Superior temporal gyrus (tissue), 1 donor: ENCODE measurements around the gene CDK9.
"Not testable (repeated sequence)": the region's sequence is repeated elsewhere in the genome, so short reads cannot be mapped to it uniquely, and the experiment has no call there.

Experiments
- DNase-seq: peaks from one replicate; pipeline ENCODE4 v3.0.0-alpha.2; 2016; ENCODE audit errors: extremely low spot score

The CDK9 gene

GRCh38 chr9:127780126-127780885, 5.5 kb upstream of the CDK9 start:
- DNase-seq, result peak; percentile 63

- not testable (repeated sequence) for DNase-seq
Observed at GRCh38 chr9:127780909-127781308, 4.9 kb upstream of the CDK9 start.

GRCh38 chr9:127781806-127782205, 4.0 kb upstream of the CDK9 start:
- DNase-seq, result no peak

- no peak for DNase-seq
Observed at GRCh38 chr9:127783111-127784008, 2.5 kb upstream of the CDK9 start.

- peak; percentile 83 for DNase-seq
Observed at GRCh38 chr9:127785023-127785932, 556 bp upstream of the CDK9 start.

GRCh38 chr9:127786773-127787104, 905 bp downstream of the CDK9 start:
- DNase-seq, result no peak

GRCh38 chr9:127788337-127789011, 2.6 kb downstream of the CDK9 start:
- no peak for DNase-seq

GRCh38 chr9:127789179-127789578, 3.3 kb downstream of the CDK9 start:
- DNase-seq, result no peak

- DNase-seq, result no peak
Observed at GRCh38 chr9:127790094-127790855, 4.4 kb downstream of the CDK9 start.

GRCh38 chr9:127791085-127791484, 5.3 kb downstream of the CDK9 start:
- DNase-seq, result no peak

- no peak for DNase-seq
Observed at GRCh38 chr9:127792417-127793031, 6.7 kb downstream of the CDK9 start.

- DNase-seq, result no peak
Observed at GRCh38 chr9:127793093-127793708, 7.4 kb downstream of the CDK9 start.

- no peak for DNase-seq
Observed at GRCh38 chr9:127794001-127794791, 8.4 kb downstream of the CDK9 start.

GRCh38 chr9:127796225-127796813, 10.5 kb downstream of the CDK9 start:
- DNase-seq, result no peak

GRCh38 chr9:127796852-127797370, 11.1 kb downstream of the CDK9 start:
- DNase-seq, result no peak

- DNase-seq, result peak; percentile 59
Observed at GRCh38 chr9:127801955-127802575, 16.2 kb downstream of the CDK9 start.

GRCh38 chr9:127802576-127803443, 17.0 kb downstream of the CDK9 start, which contains the start of gene FPGS:
Gene FPGS, plus strand, starts transcription at chr9:127802882. Its CDS starts 43 bp downstream, at chr9:127802925.
- DNase-seq, result peak; percentile 73
